Keratinocyte (primary cell): ENCODE results near the gene NME3. TPM values are rescaled to one million over a fixed set of nuclear protein-coding genes. Genes with fewer than 3 reads are reported as not detected.

Experiments
- DNase-seq: peaks from one replicate; pipeline ENCODE4 v3.0.0-alpha.2; 2011; ENCODE audit warnings: low read depth, missing footprints, low spot score
- FAIRE-seq: peaks from 2 replicates; lab custom pipeline; 2011; peaks lifted over from hg19 to GRCh38; lab: Jason Lieb, UNC
- H2AFZ ChIP-seq: 2 replicates; pipeline ENCODE4 v1.6.0; 2012; ENCODE audit warnings: low read length, control low read depth, inconsistent platforms; ENCODE audit not compliant: control insufficient read depth
- H3K27ac ChIP-seq: 2 replicates; pipeline ENCODE4 v1.5.1; 2011; ENCODE audit warnings: low read length; ENCODE audit not compliant: control insufficient read depth, insufficient read depth
- H3K27me3 ChIP-seq: 3 replicates; pipeline ENCODE4 v1.6.0; 2011; ENCODE audit warnings: low read length; ENCODE audit not compliant: control insufficient read depth, insufficient read depth; ENCODE audit errors: extremely low read depth
- H3K36me3 ChIP-seq, 2 experiments: 2 replicates in 1 of 2; 3 replicates in 1 of 2; pipeline ENCODE4 v1.5.1; 2011; ENCODE audit warnings: low read length in 2 of 2, mild to moderate bottlenecking in 1 of 2; ENCODE audit not compliant: control insufficient read depth in 2 of 2, insufficient read depth in 2 of 2; ENCODE audit errors: extremely low read depth in 1 of 2
- H3K4me1 ChIP-seq: 3 replicates; pipeline ENCODE4 v1.5.1; 2011; ENCODE audit warnings: low read length; ENCODE audit not compliant: control insufficient read depth, insufficient read depth; ENCODE audit errors: extremely low read depth
- H3K4me2 ChIP-seq: 3 replicates; pipeline ENCODE4 v1.6.0; 2011; ENCODE audit warnings: low read depth, low read length; ENCODE audit not compliant: control insufficient read depth, insufficient read depth; ENCODE audit errors: extremely low read depth
- H3K4me3 ChIP-seq, 3 experiments: fragments of 200-600 bp in 1 of 3; sonication (generic) in 1 of 3; 2 replicates in 2 of 3; 3 replicates in 1 of 3; pipeline ENCODE4 v1.5.1; 2011 to 2016; ENCODE audit warnings: low read length in 3 of 3, mild to moderate bottlenecking in 3 of 3, control low read depth in 2 of 3, inconsistent platforms in 1 of 3, low read depth in 1 of 3, mixed read lengths in 1 of 3, mixed run types in 1 of 3, moderate library complexity in 1 of 3; ENCODE audit not compliant: control insufficient read depth in 2 of 3, insufficient read depth in 2 of 3; ENCODE audit errors: extremely low read depth in 1 of 3
- H3K79me2 ChIP-seq: 2 replicates; pipeline ENCODE4 v1.6.0; 2012; ENCODE audit warnings: low read length; ENCODE audit not compliant: control insufficient read depth, insufficient read depth
- H3K9ac ChIP-seq: 3 replicates; pipeline ENCODE4 v1.6.0; 2011; ENCODE audit warnings: low read length; ENCODE audit not compliant: control insufficient read depth, insufficient read depth; ENCODE audit errors: extremely low read depth
- H3K9me1 ChIP-seq: 3 replicates; pipeline ENCODE4 v1.6.0; 2011; ENCODE audit warnings: low read length; ENCODE audit not compliant: control insufficient read depth, insufficient read depth; ENCODE audit errors: extremely low read depth
- H3K9me3 ChIP-seq: 2 replicates; pipeline ENCODE4 v1.5.1; 2012; ENCODE audit warnings: low read depth, low read length; ENCODE audit not compliant: control insufficient read depth
- H4K20me1 ChIP-seq: 3 replicates; pipeline ENCODE4 v1.6.0; 2011; ENCODE audit warnings: low read length; ENCODE audit not compliant: control insufficient read depth, insufficient read depth; ENCODE audit errors: extremely low read depth
- CTCF ChIP-seq, 3 experiments: IDR thresholded peaks in 1 of 3; conservative IDR thresholded peaks in 1 of 3; optimal IDR thresholded peaks in 1 of 3; 2 replicates in 2 of 3; 3 replicates in 1 of 3; pipeline versions ENCODE3 to v1.5.1; 2011; ENCODE audit warnings: low read length in 3 of 3, mild to moderate bottlenecking in 3 of 3, moderate library complexity in 2 of 3, control low read depth in 1 of 3, inconsistent platforms in 1 of 3; ENCODE audit not compliant: insufficient read depth in 2 of 3; ENCODE audit errors: extremely low read depth in 1 of 3
- EZH2 ChIP-seq: IDR thresholded peaks from one replicate; pipeline ENCODE4 v1.6.1; 2012; ENCODE audit warnings: inconsistent platforms, mild to moderate bottlenecking, low read length, moderate library complexity
- dilution Hi-C: fragments of 300-500 bp; cut with MboI; formaldehyde crosslinking; loops from one replicate; pipeline ENCODE4 v1.7.0; 2020; ENCODE audit warnings: low sequenced_read_pairs; ENCODE audit not compliant: extremely low pct_ligation_motif_present
- polyA plus RNA-seq, 5 experiments: library from polyadenylated mRNA; depleted of rRNA in 3 of 5; stranded (reverse) in 3 of 5; stranded (forward) in 1 of 5; unstranded in 1 of 5; fragments of >200 nt; gene quantifications; 1 replicate in 1 of 5; 2 replicates in 3 of 5; 3 replicates in 1 of 5; pipeline versions ENCODE4 v1.2.1 to v1.2.3, GENCODE V29; 2011 to 2012; ENCODE audit warnings: missing spikeins in 2 of 5, low read depth in 1 of 5, low replicate concordance in 1 of 5

The NME3 gene
- polyA plus RNA-seq, 1 donor (not counting 4 experiments of a cell fraction or from before 2014, with no cell fraction given), result 10.1 TPM

- dilution Hi-C loops, result no loop called here
- no peak overlapping the region for H2AFZ ChIP-seq
- DNase-seq (no peak), FAIRE-seq (no peak)
- H3K9ac ChIP-seq, result no peak overlapping the region
- no peaks in the 10 kb centered on the region for H3K9me3 ChIP-seq
- H3K79me2 ChIP-seq, result peaks cover 12% of the 10 kb centered on the region
- TF ChIP-seq CTCF (optimal IDR thresholded peaks at IDR 0.05 in 1 of 3, IDR thresholded peaks at IDR 0.05 in 1 of 3, conservative IDR thresholded peaks at IDR 0.05 in 1 of 3; ENCODE audit: extremely low read depth in 1 of 3, insufficient read depth in 2 of 3, low read length in 3 of 3), result no peak
- TF ChIP-seq EZH2, result no peak
- peaks cover 15% of the 10 kb centered on the region for H3K4me1 ChIP-seq
- H3K4me3 ChIP-seq, result no peak overlapping the region
- H3K36me3 ChIP-seq, result peaks cover 3 to 22% of the 10 kb centered on the region in 2 experiments
- H3K9me1 ChIP-seq, result no peaks in the 10 kb centered on the region
- no peak overlapping the region for H3K27ac ChIP-seq
- H4K20me1 ChIP-seq, result no peaks in the 10 kb centered on the region
- H3K4me2 ChIP-seq, result no peak overlapping the region
- H3K27me3 ChIP-seq, result no peaks in the 10 kb centered on the region
Measured at GRCh38 chr16:1768061-1768766, 3.1 kb downstream of the NME3 start.

GRCh38 chr16:1767116-1767994 lies 4.0 kb downstream of the NME3 start:
- Histone ChIP-seq H3K79me2 (peaks cover 7% of the 10 kb centered on the region), H3K36me3 (peaks cover 6 to 25% of the 10 kb centered on the region in 2 experiments), H2AFZ (no peak overlapping the region), H3K27ac (no peak overlapping the region), H3K4me2 (no peak overlapping the region), H3K9me1 (no peaks in the 10 kb centered on the region), H3K27me3 (no peaks in the 10 kb centered on the region), H3K9ac (no peak overlapping the region), H3K4me1 (peaks cover 15% of the 10 kb centered on the region), H3K4me3 (no peak overlapping the region), H3K9me3 (no peaks in the 10 kb centered on the region), H4K20me1 (no peaks in the 10 kb centered on the region)
- TF ChIP-seq EZH2 (no peak), CTCF (optimal IDR thresholded peaks at IDR 0.05 in 1 of 3, IDR thresholded peaks at IDR 0.05 in 1 of 3, conservative IDR thresholded peaks at IDR 0.05 in 1 of 3; ENCODE audit: extremely low read depth in 1 of 3, insufficient read depth in 2 of 3, low read length in 3 of 3) (no peak)
- FAIRE-seq, result no peak
- DNase-seq, result no peak
- dilution Hi-C loops, result no loop called here
